ENCODE data around the gene ANKMY2.
A peak's percentile ranks its signal among the peaks of the same experiment; 100 is the strongest.

Gene ANKMY2

GRCh38 chr7:16627236-16627635 lies 18.3 kb downstream of the ANKMY2 start:
- TF ChIP-seq, protein P1, sequence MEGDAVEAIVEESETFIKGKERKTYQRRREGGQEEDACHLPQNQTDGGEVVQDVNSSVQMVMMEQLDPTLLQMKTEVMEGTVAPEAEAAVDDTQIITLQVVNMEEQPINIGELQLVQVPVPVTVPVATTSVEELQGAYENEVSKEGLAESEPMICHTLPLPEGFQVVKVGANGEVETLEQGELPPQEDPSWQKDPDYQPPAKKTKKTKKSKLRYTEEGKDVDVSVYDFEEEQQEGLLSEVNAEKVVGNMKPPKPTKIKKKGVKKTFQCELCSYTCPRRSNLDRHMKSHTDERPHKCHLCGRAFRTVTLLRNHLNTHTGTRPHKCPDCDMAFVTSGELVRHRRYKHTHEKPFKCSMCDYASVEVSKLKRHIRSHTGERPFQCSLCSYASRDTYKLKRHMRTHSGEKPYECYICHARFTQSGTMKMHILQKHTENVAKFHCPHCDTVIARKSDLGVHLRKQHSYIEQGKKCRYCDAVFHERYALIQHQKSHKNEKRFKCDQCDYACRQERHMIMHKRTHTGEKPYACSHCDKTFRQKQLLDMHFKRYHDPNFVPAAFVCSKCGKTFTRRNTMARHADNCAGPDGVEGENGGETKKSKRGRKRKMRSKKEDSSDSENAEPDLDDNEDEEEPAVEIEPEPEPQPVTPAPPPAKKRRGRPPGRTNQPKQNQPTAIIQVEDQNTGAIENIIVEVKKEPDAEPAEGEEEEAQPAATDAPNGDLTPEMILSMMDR (IDR thresholded peaks at IDR 0.05; ENCODE audit: low read length, missing control alignments) = no peak
- no peak overlapping the region for H3K4me3 ChIP-seq (replicated peaks; ENCODE audit: low read depth, low read length)
- DNase-seq (ENCODE audit: low read depth) = peak; percentile 58

GRCh38 chr7:16626388-16626787 lies 19.2 kb downstream of the ANKMY2 start:
- TF ChIP-seq, protein P1 (IDR thresholded peaks at IDR 0.05; ENCODE audit: low read length, missing control alignments) = no peak
- DNase-seq (ENCODE audit: low read depth) = no peak
- H3K4me3 ChIP-seq (replicated peaks; ENCODE audit: low read depth, low read length) = no peak overlapping the region

GRCh38 chr7:16619979-16620408 lies 25.6 kb downstream of the ANKMY2 start:
- DNase-seq (ENCODE audit: low read depth) = no peak
- H3K4me3 ChIP-seq (replicated peaks; ENCODE audit: low read depth, low read length) = no peak overlapping the region
- TF ChIP-seq, protein P1 (IDR thresholded peaks at IDR 0.05; ENCODE audit: low read length, missing control alignments) = no peak

DNA sequence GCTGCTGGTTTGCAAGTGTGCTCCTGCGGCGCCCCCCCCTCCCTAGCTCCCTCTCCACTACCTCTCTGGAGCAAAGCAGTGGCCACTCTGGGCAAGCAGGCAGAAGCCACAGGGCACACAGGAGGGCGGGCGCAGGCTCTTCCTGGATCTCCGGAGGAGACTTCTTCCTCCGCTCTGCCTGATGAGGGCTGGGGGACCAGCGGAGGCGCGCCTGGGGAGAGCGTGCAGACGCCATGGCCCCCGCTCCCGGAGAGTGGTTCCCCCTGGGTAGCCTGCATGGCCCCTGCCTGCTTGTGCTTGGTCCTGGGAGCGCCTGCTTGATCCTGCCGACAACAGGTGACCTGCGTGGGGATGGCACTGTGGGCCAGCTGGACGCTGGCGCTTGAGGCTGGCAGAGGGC lies 29.0 kb downstream of the ANKMY2 start:
- DNase-seq (ENCODE audit: low read depth) = no peak
- no peak overlapping the region for H3K4me3 ChIP-seq (replicated peaks; ENCODE audit: low read depth, low read length)
- TF ChIP-seq, protein P1 (IDR thresholded peaks at IDR 0.05; ENCODE audit: low read length, missing control alignments) = no peak

- no peak overlapping the region for H3K4me3 ChIP-seq (replicated peaks; ENCODE audit: low read depth, low read length)
- TF ChIP-seq, protein P1 (IDR thresholded peaks at IDR 0.05; ENCODE audit: low read length, missing control alignments) = no peak
- no peak for DNase-seq (ENCODE audit: low read depth)
Observed at GRCh38 chr7:16616122-16616521, 29.4 kb downstream of the ANKMY2 start.

- TF ChIP-seq, protein P1 (IDR thresholded peaks at IDR 0.05; ENCODE audit: low read length, missing control alignments) = no peak
Observed at GRCh38 chr7:16615228-16615627, 30.3 kb downstream of the ANKMY2 start.

GRCh38 chr7:16611711-16612110 lies 33.8 kb downstream of the ANKMY2 start:
- no peak for DNase-seq (ENCODE audit: low read depth)
- H3K4me3 ChIP-seq (replicated peaks; ENCODE audit: low read depth, low read length) = no peak overlapping the region
- TF ChIP-seq, protein P1 (IDR thresholded peaks at IDR 0.05; ENCODE audit: low read length, missing control alignments) = no peak

More at GRCh38 chr7:16615228-16615627, 30.3 kb downstream of the ANKMY2 start:
- no peak overlapping the region for H3K4me3 ChIP-seq (replicated peaks; ENCODE audit: low read depth, low read length)
- no peak for DNase-seq (ENCODE audit: low read depth)
